Measurements from ENCODE around the gene ATP10A. TPM values are rescaled to one million over a fixed set of nuclear protein-coding genes. Genes with fewer than 3 reads are reported as not detected.

The ATP10A gene
- total and polyA plus RNA-seq, 9 of the 15 experiments (the other 6 are each of a cell fraction or from before 2014, with no cell fraction given), result 0.09 TPM; not detected in 8

DNA sequence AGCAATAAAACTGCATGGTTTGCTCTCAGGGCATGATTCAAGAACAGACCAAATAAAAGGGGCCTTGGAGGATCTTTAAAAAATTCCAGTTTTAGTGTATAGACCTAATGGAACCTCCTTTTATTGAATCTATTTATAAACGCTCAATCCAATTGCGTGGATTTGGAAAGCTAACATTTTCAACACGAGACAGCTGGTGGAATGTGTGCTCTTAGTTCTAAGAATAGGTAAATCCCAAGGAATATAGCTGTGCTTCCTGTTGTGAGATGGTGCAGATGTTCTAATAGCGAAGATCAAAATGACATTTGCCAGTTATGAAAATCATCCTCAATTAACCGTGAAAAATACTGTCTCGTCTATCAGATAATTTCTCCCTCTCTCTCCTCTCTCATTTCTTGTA is 192.5 kb downstream of the ATP10A start:
- WGBS (ENCODE audit: insufficient coverage, low coverage, missing lambda C conversion rate), result 1% methylated on average over 6 of the region's 6 CpGs
- ATAC-seq (no peak), FAIRE-seq (no peak), DNase-seq (ENCODE audit: extremely low read depth in 1 of 4, low spot score in 3 of 4) (no peak)
- TF ChIP-seq TSC22D4 (tag; IDR thresholded peaks at IDR 0.05) (no peak), TBP (optimal IDR thresholded peaks at IDR 0.05; ENCODE audit: low read depth, low read length) (no peak), NR3C1 (CRISPR knock-in tag; IDR thresholded peaks at IDR 0.05) (no peak), NONO (IDR thresholded peaks at IDR 0.05; ENCODE audit: low read depth in 2 of 2, low read length in 1 of 2) (no peak), SAFB2 (IDR thresholded peaks at IDR 0.05; ENCODE audit: borderline replicate concordance, low read depth, low read length, severe bottlenecking) (no peak)
- intact Hi-C loops (cut with micrococcal nuclease), result no loop called here
- BruUV-seq (replicated peaks), result no TSS peak
- H4K20me1 ChIP-seq (replicated peaks; ENCODE audit: control insufficient read depth, insufficient read depth, low read length), result no peaks in the 10 kb centered on the region
- CTCF ChIA-PET (ENCODE audit: low intra/inter-chr PET ratio), result no interaction called here
- no peaks in the 10 kb centered on the region for H3K9me3 ChIP-seq (replicated peaks; ENCODE audit: control insufficient read depth, insufficient read depth, low read depth, low read length)
- in situ Hi-C loops (cut with MboI), result no loop called here
- no peaks in the 10 kb centered on the region for H3K79me2 ChIP-seq (ENCODE audit: control insufficient read depth, insufficient read depth, low read length)
- H3K4me1 ChIP-seq (replicated peaks in 1 of 2; ENCODE audit: control insufficient read depth in 2 of 2, insufficient read depth in 2 of 2, low read length in 2 of 2), result no peaks in the 10 kb centered on the region
- POLR2A ChIA-PET, result no interaction called here
- H3K4me2 ChIP-seq (ENCODE audit: insufficient read depth, low read length), result no peak overlapping the region
- H3K4me3 ChIP-seq, result no peak overlapping the region
- no peak overlapping the region for H3K9ac ChIP-seq (ENCODE audit: insufficient read depth in 1 of 2, low read depth in 2 of 2, low read length in 2 of 2)
- peaks cover 2 to 36% of the 10 kb centered on the region in 2 experiments; a peak in 4 of 5 replicates for H3K27me3 ChIP-seq (ENCODE audit: control insufficient read depth in 2 of 2, insufficient read depth in 2 of 2, low read length in 2 of 2)
- no peaks in the 10 kb centered on the region for H3K9me1 ChIP-seq (ENCODE audit: control insufficient read depth, insufficient read depth, low read length)
- H3K27ac ChIP-seq (ENCODE audit: extremely low read depth, low read depth, low read length), result no peak overlapping the region
- no peaks in the 10 kb centered on the region for H3K36me3 ChIP-seq (ENCODE audit: control insufficient read depth, insufficient read depth, low read length)
- no peak overlapping the region for H2AFZ ChIP-seq (ENCODE audit: low read depth, low read length)

- DNase-seq (ENCODE audit: extremely low read depth in 1 of 4, low spot score in 3 of 4) (no peak), ATAC-seq (no peak), FAIRE-seq (no peak)
- Histone ChIP-seq H3K9me3 (replicated peaks; ENCODE audit: control insufficient read depth, insufficient read depth, low read depth, low read length) (no peaks in the 10 kb centered on the region), H2AFZ (ENCODE audit: low read depth, low read length) (no peak overlapping the region), H3K4me1 (replicated peaks in 1 of 2; ENCODE audit: control insufficient read depth in 2 of 2, insufficient read depth in 2 of 2, low read length in 2 of 2) (no peaks in the 10 kb centered on the region), H3K36me3 (ENCODE audit: control insufficient read depth, insufficient read depth, low read length) (no peaks in the 10 kb centered on the region), H3K4me2 (ENCODE audit: insufficient read depth, low read length) (no peak overlapping the region), H3K9ac (ENCODE audit: insufficient read depth in 1 of 2, low read depth in 2 of 2, low read length in 2 of 2) (no peak overlapping the region), H3K9me1 (ENCODE audit: control insufficient read depth, insufficient read depth, low read length) (no peaks in the 10 kb centered on the region), H3K79me2 (ENCODE audit: control insufficient read depth, insufficient read depth, low read length) (no peaks in the 10 kb centered on the region), H3K27me3 (ENCODE audit: control insufficient read depth in 2 of 2, insufficient read depth in 2 of 2, low read length in 2 of 2) (peaks cover 2 to 36% of the 10 kb centered on the region in 2 experiments; a peak in 4 of 5 replicates), H4K20me1 (replicated peaks; ENCODE audit: control insufficient read depth, insufficient read depth, low read length) (no peaks in the 10 kb centered on the region), H3K4me3 (no peak overlapping the region), H3K27ac (ENCODE audit: extremely low read depth, low read depth, low read length) (no peak overlapping the region)
- in situ Hi-C loops (cut with MboI) (no loop called here), intact Hi-C loops (cut with micrococcal nuclease) (no loop called here)
- POLR2A ChIA-PET, result no interaction called here
- BruUV-seq (replicated peaks), result no TSS peak
- WGBS (ENCODE audit: insufficient coverage, low coverage, missing lambda C conversion rate), result 2% methylated on average over 15 of the region's 15 CpGs
- CTCF ChIA-PET (ENCODE audit: low intra/inter-chr PET ratio), result no interaction called here
- no peak for TF ChIP-seq POLR3G (IDR thresholded peaks at IDR 0.05; ENCODE audit: extremely low read depth, insufficient read length, insufficient replicate concordance)
- TF ChIP-seq CAMTA2 (CRISPR knock-in tag; conservative IDR thresholded peaks at IDR 0.05), result no peak
- TF ChIP-seq, protein P1, sequence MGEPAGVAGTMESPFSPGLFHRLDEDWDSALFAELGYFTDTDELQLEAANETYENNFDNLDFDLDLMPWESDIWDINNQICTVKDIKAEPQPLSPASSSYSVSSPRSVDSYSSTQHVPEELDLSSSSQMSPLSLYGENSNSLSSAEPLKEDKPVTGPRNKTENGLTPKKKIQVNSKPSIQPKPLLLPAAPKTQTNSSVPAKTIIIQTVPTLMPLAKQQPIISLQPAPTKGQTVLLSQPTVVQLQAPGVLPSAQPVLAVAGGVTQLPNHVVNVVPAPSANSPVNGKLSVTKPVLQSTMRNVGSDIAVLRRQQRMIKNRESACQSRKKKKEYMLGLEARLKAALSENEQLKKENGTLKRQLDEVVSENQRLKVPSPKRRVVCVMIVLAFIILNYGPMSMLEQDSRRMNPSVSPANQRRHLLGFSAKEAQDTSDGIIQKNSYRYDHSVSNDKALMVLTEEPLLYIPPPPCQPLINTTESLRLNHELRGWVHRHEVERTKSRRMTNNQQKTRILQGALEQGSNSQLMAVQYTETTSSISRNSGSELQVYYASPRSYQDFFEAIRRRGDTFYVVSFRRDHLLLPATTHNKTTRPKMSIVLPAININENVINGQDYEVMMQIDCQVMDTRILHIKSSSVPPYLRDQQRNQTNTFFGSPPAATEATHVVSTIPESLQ (CRISPR knock-in tag; IDR thresholded peaks at IDR 0.05), result no peak
- TF ChIP-seq CREB3L1 (IDR thresholded peaks at IDR 0.05; ENCODE audit: borderline replicate concordance, low read depth), result no peak
- no peak for TF ChIP-seq SUPT5H (IDR thresholded peaks at IDR 0.05)
- no peak for TF ChIP-seq SAP30 (IDR thresholded peaks at IDR 0.05; ENCODE audit: borderline replicate concordance, insufficient read depth, low read depth, low read length, poor library complexity, severe bottlenecking)
- no peak for TF ChIP-seq NONO (IDR thresholded peaks at IDR 0.05; ENCODE audit: low read depth in 2 of 2, low read length in 1 of 2)
- TF ChIP-seq ETS2 (tag; IDR thresholded peaks at IDR 0.05; ENCODE audit: borderline replicate concordance, poor library complexity, severe bottlenecking), result no peak
These were observed 193.0 kb downstream of the ATP10A start for GRCh38 chr15:25670025-25670554.
